Thyroid gland (tissue), 4 donors: ENCODE data around the gene DPYSL5. TPM values are rescaled to one million over a fixed set of nuclear protein-coding genes. Genes with fewer than 3 reads are reported as not detected.

Experiments used
- DNase-seq, 2 donors: peaks; one replicate each; pipeline ENCODE4 v3.0.0-alpha.2; 2019
- H3K27ac ChIP-seq, 3 donors: fragments of 200-600 bp; sonication (generic); 1 replicate in 2 of 3; 2 replicates in 1 of 3; pipeline ENCODE4 v1.5.1; 2016 to 2019; ENCODE audit warnings: mild to moderate bottlenecking in 1 of 3, moderate library complexity in 1 of 3
- H3K27me3 ChIP-seq: fragments of 200-600 bp; sonication (generic); one replicate; pipeline ENCODE4 v1.5.1; 2019
- H3K36me3 ChIP-seq, 2 donors: fragments of 200-600 bp; sonication (generic); one replicate each; pipeline ENCODE4 v1.5.1; 2016 to 2019
- H3K4me1 ChIP-seq, 2 donors: fragments of 200-600 bp; sonication (generic); one replicate each; pipeline ENCODE4 v1.5.1; 2017 to 2019
- H3K4me3 ChIP-seq, 3 donors: fragments of 200-600 bp; sonication (generic); replicated peaks in 1 of 3; 1 replicate in 2 of 3; 2 replicates in 1 of 3; pipeline ENCODE4 v1.5.1; 2016; ENCODE audit warnings: mild to moderate bottlenecking in 1 of 3
- H3K9me3 ChIP-seq: fragments of 200-600 bp; sonication (generic); one replicate; pipeline ENCODE4 v1.5.1; 2017
- POLR2A ChIP-seq, 2 donors: fragments of 450-650 bp; IDR thresholded peaks; one replicate each; pipeline ENCODE4 v1.6.1; 2017; ENCODE audit warnings: antibody characterized with exemption in 2 of 2, mild to moderate bottlenecking in 2 of 2, moderate library complexity in 1 of 2
- WGBS, 2 donors: methylation state at CpG; one replicate each; pipeline ENCODE4 v1.1.5; 2017; 5-methylcytosine and 5-hydroxymethylcytosine counted together
- intact Hi-C: fragments of 100-400 bp; cut with DNase I; formaldehyde crosslinking; loops from one replicate; pipeline ENCODE4 v1.15.1; 2023
- total RNA-seq, 4 donors: library from RNA; depleted of rRNA; stranded (reverse); fragments of >200 nt; gene quantifications; one replicate each; pipeline ENCODE4 v1.2.3, GENCODE V29; 2016
- TF ChIP-seq, protein P1 (sequence below), 6 experiments: fragments of 200-600 bp in 3 of 6; fragments of 450-650 bp in 3 of 6; sonication (generic) in 3 of 6; IDR thresholded peaks; one replicate each; pipeline ENCODE4 v1.5.1; 2016 to 2019; ENCODE audit warnings: antibody characterized with exemption in 6 of 6, mild to moderate bottlenecking in 2 of 6, inconsistent platforms in 1 of 6, moderate library complexity in 1 of 6

DPYSL5 gene
- total RNA-seq, 4 donors from 2014 or later: not detected

DNA sequence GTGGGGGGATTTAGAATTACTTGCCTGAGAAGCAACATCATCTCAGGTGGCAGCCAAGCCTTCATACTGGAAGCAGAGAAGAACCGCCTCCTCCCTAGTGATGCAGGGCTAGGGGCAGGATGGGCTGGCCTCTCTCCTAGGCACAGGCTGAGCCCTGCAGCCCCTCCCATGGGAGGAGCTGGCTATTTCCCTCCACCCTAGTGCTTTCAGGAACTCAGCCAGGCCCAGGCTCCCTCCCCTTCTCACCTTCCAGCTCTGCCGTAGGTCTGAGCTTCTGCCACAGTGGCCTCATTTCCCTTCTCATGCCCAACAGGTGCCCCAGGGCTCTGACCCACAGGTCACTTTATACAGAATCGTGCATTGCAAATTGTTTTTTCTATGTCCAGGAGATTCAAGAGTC is 31.0 kb upstream of the DPYSL5 start:
- no peak overlapping the region for H3K4me3 ChIP-seq
- no peaks in the 10 kb centered on the region for H3K9me3 ChIP-seq
- no peaks in the 10 kb centered on the region for H3K27me3 ChIP-seq
- TF ChIP-seq POLR2A (IDR thresholded peaks at IDR 0.05): no peak
- TF ChIP-seq, protein P1, sequence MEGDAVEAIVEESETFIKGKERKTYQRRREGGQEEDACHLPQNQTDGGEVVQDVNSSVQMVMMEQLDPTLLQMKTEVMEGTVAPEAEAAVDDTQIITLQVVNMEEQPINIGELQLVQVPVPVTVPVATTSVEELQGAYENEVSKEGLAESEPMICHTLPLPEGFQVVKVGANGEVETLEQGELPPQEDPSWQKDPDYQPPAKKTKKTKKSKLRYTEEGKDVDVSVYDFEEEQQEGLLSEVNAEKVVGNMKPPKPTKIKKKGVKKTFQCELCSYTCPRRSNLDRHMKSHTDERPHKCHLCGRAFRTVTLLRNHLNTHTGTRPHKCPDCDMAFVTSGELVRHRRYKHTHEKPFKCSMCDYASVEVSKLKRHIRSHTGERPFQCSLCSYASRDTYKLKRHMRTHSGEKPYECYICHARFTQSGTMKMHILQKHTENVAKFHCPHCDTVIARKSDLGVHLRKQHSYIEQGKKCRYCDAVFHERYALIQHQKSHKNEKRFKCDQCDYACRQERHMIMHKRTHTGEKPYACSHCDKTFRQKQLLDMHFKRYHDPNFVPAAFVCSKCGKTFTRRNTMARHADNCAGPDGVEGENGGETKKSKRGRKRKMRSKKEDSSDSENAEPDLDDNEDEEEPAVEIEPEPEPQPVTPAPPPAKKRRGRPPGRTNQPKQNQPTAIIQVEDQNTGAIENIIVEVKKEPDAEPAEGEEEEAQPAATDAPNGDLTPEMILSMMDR (IDR thresholded peaks at IDR 0.05): no peak
- H3K36me3 ChIP-seq: no peaks in the 10 kb centered on the region
- intact Hi-C loops: no loop called here
- no peak for DNase-seq
- 46 to 57% methylated on average over 3 of the region's 3 CpGs for WGBS, 2 donors
- no peaks in the 10 kb centered on the region for H3K4me1 ChIP-seq
- no peak overlapping the region for H3K27ac ChIP-seq

DNA sequence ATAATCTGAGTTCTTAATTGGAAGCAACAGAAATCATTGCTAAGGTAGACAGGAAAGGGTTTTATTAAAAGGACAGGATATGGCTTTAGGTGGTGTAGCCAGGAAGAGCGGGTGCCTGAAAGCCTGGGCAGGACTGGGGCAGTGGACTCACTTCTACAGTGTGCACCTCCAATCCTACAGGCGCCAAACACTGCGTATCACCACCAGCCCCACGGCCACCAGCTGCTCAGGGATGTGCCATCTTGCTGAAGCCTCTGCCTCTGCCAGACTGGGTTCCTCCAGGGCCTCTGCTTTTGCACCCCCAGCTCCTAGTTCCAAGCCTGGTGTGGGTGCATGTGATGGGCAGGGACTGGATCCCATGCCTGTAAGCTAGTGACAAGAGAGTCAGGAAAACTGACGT is 29.7 kb upstream of the DPYSL5 start:
- TF ChIP-seq, protein P1 (IDR thresholded peaks at IDR 0.05): no peak
- TF ChIP-seq POLR2A (IDR thresholded peaks at IDR 0.05): no peak
- DNase-seq: no peak
- H3K9me3 ChIP-seq: no peaks in the 10 kb centered on the region
- intact Hi-C loops: no loop called here
- no peak overlapping the region for H3K4me3 ChIP-seq
- no peaks in the 10 kb centered on the region for H3K27me3 ChIP-seq
- H3K36me3 ChIP-seq: no peaks in the 10 kb centered on the region
- WGBS, 2 donors: 76 to 89% methylated on average over 5 of the region's 5 CpGs
- no peaks in the 10 kb centered on the region for H3K4me1 ChIP-seq
- no peak overlapping the region for H3K27ac ChIP-seq

DNA sequence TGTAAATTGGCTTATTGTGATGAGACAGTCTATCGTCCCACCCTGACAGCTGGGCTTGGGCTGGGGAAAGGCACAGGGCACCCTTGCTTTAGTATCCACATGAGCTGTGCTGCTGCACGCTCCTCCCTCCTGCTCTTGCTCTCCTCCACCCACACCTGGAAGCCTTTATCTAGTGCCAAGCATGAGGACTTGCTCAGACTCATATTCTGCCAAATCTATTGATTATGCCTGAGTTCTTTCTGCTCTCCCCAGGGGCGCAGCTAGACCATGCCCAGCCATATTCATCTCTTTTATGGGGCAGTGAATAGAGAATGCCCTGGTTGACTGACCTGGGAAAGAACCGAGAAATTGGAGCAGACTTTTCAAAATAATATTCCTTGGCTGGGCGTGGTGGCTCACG is 29.0 kb upstream of the DPYSL5 start:
- intact Hi-C loops: no loop called here

DNA sequence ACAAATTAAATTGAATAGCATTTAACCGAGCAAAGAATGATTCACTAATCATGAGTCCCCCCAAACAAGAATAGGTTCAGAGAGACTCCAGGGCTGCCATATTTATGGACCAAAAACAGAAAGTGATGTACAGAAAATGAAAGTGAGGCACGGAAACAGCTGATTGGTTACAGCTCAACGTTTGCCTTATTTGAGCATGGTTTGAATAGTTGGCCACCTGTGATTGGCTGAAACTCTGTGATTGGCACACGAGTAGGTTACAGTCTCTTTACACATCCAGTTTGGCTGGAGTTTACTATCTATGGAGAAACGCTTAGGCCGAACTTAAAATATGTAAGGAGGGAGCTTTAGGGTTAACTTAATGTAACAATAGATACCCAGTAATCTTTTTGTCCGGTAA is 27.0 kb upstream of the DPYSL5 start:
- 85 to 86% methylated on average over 7 of the region's 7 CpGs for WGBS, 2 donors
- TF ChIP-seq, protein P1 (IDR thresholded peaks at IDR 0.05): no peak
- no peak for TF ChIP-seq POLR2A (IDR thresholded peaks at IDR 0.05)
- Histone ChIP-seq H3K27me3 (no peaks in the 10 kb centered on the region), H3K4me1 (no peaks in the 10 kb centered on the region), H3K9me3 (no peaks in the 10 kb centered on the region), H3K4me3 (no peak overlapping the region), H3K36me3 (no peaks in the 10 kb centered on the region), H3K27ac (no peak overlapping the region)
- no peak for DNase-seq
- intact Hi-C loops: no loop called here

More for the DNA sequence above, 29.0 kb upstream of the DPYSL5 start:
- 68 to 82% methylated on average over 6 of the region's 6 CpGs for WGBS, 2 donors
- Histone ChIP-seq H3K4me1 (no peaks in the 10 kb centered on the region), H3K9me3 (no peaks in the 10 kb centered on the region), H3K27ac (no peak overlapping the region), H3K27me3 (no peaks in the 10 kb centered on the region), H3K36me3 (no peaks in the 10 kb centered on the region), H3K4me3 (no peak overlapping the region)
- TF ChIP-seq, protein P1 (IDR thresholded peaks at IDR 0.05): no peak
- no peak for DNase-seq

DNA sequence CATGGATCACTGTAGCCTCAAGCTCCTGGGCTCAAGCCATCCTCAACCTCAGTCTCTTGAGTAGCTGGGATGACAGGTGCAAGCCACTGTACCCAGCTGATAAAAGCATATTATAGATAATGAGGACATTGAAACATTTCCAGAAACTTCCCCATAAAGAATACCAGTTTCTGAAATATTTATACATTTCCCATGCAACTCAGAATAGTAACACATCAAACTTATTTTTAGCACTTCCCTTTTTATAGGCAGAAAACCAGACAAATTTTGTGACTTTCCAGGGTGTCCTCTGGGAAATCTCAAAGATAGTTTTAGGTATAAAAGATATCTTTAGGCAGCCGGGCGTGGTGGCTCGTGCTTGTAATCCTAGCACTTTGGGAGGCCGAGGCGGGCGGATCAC is 25.1 kb upstream of the DPYSL5 start:
- Histone ChIP-seq H3K27me3 (no peaks in the 10 kb centered on the region), H3K4me3 (no peak overlapping the region), H3K4me1 (no peaks in the 10 kb centered on the region), H3K27ac (no peak overlapping the region), H3K36me3 (no peaks in the 10 kb centered on the region), H3K9me3 (no peaks in the 10 kb centered on the region)
- 85 to 92% methylated on average over 6 of the region's 6 CpGs for WGBS, 2 donors
- no peak for TF ChIP-seq POLR2A (IDR thresholded peaks at IDR 0.05)
- TF ChIP-seq, protein P1 (IDR thresholded peaks at IDR 0.05): no peak
- intact Hi-C loops: no loop called here
- no peak for DNase-seq
